Measurements from ENCODE around the gene VCAN. TPM values are rescaled to one million over a fixed set of nuclear protein-coding genes. Genes with fewer than 3 reads are reported as not detected.

VCAN gene
- total RNA-seq, 1 donor from 2014 or later = 11.9 TPM

GRCh38 chr5:83469075-83469474, 2.5 kb upstream of the VCAN start:
- DNase-seq = no peak

- no peak for DNase-seq
Measured at GRCh38 chr5:83470526-83471404, 779 bp upstream of the VCAN start.

GRCh38 chr5:83472213-83472507, 616 bp downstream of the VCAN start:
- DNase-seq = no peak

- DNase-seq = peak; percentile 15
Measured at GRCh38 chr5:83472508-83473345, 1.2 kb downstream of the VCAN start.

GRCh38 chr5:83473346-83474160, 2.0 kb downstream of the VCAN start:
- DNase-seq = peak; percentile 81

GRCh38 chr5:83474161-83474796, 2.7 kb downstream of the VCAN start:
- no peak for DNase-seq

- no peak for DNase-seq
Measured at GRCh38 chr5:83474991-83475390, 3.4 kb downstream of the VCAN start.

- no peak for DNase-seq
Measured at GRCh38 chr5:83475391-83475863, 3.9 kb downstream of the VCAN start.

GRCh38 chr5:83475935-83476814, 4.6 kb downstream of the VCAN start:
- DNase-seq = no peak

GRCh38 chr5:83482961-83483360, 11.4 kb downstream of the VCAN start:
- DNase-seq = no peak

- DNase-seq = no peak
Measured at GRCh38 chr5:83484294-83484693, 12.8 kb downstream of the VCAN start.

GRCh38 chr5:83485842-83486241, 14.3 kb downstream of the VCAN start:
- DNase-seq = no peak

- DNase-seq = no peak
Measured at GRCh38 chr5:83487155-83487554, 15.6 kb downstream of the VCAN start.

- no peak for DNase-seq
Measured at GRCh38 chr5:83488271-83488670, 16.7 kb downstream of the VCAN start.

- DNase-seq = no peak
Measured at GRCh38 chr5:83488821-83489220, 17.3 kb downstream of the VCAN start.

GRCh38 chr5:83490203-83490602, 18.7 kb downstream of the VCAN start:
- DNase-seq = no peak

- DNase-seq = no peak
Measured at GRCh38 chr5:83492331-83492730, 20.8 kb downstream of the VCAN start.

- no peak for DNase-seq
Measured at GRCh38 chr5:83493644-83494043, 22.1 kb downstream of the VCAN start.

- no peak for DNase-seq
Measured at GRCh38 chr5:83494087-83494620, 22.6 kb downstream of the VCAN start.

GRCh38 chr5:83494666-83495065, 23.1 kb downstream of the VCAN start:
- no peak for DNase-seq

- no peak for DNase-seq
Measured at GRCh38 chr5:83496626-83497025, 25.1 kb downstream of the VCAN start.

Data from dermis blood vessel endothelial cell (primary cell).